ENCODE data around the gene ST3GAL2.

DNA sequence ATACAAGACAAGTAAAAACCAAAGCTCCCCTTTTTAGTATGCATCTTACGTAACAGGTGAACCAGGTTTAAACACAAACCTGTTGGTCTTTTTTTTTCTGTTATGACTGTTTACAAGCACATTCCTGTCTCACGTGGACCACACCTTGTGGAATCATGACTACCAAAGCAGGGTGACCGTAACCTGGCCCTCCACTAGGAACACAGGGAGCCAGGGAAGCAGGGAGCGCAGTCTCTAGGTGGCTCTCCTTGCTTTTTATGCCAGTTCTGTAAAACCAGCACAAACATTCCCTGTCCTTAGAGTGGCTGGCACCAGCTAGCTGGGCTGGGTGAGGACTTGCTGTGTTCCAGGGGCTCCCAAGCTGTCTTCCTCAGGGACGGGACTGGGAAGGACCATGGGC is 48.1 kb downstream of the ST3GAL2 start:
- no peak for TF ChIP-seq CTCF (IDR thresholded peaks at IDR 0.05; ENCODE audit: borderline replicate concordance, extremely low read depth, low read length, poor library complexity, severe bottlenecking)
- no peak for TF ChIP-seq EZH2 (IDR thresholded peaks at IDR 0.05; ENCODE audit: borderline replicate concordance, low read depth, low read length, severe bottlenecking)

All from DND-41 (cell line).